ENCODE measurements around the gene GRHL3. TPM values are rescaled to one million over a fixed set of nuclear protein-coding genes. Genes with fewer than 3 reads are reported as not detected.
A peak's percentile ranks its signal among the peaks of the same experiment; 100 is the strongest.

GRHL3 gene
- polyA plus RNA-seq, 3 donors: 5.2 to 6.7 (median 5.5) TPM

- DNase-seq: no peak
Observed at GRCh38 chr1:24369801-24370200, 50.6 kb downstream of the GRHL3 start.

GRCh38 chr1:24373044-24373443 lies 53.9 kb downstream of the GRHL3 start:
- no peak for DNase-seq

- DNase-seq: no peak
Observed at GRCh38 chr1:24373710-24374109, 54.6 kb downstream of the GRHL3 start.

- DNase-seq: no peak
Observed at GRCh38 chr1:24374891-24375786, 56.0 kb downstream of the GRHL3 start.

GRCh38 chr1:24379733-24380315 lies 60.7 kb downstream of the GRHL3 start:
- no peak for DNase-seq

- no peak for DNase-seq
Observed at GRCh38 chr1:24380508-24380907, 61.4 kb downstream of the GRHL3 start.

- no peak for DNase-seq
Observed at GRCh38 chr1:24381256-24381655, 62.1 kb downstream of the GRHL3 start.

GRCh38 chr1:24382165-24382577 lies 63.0 kb downstream of the GRHL3 start:
- DNase-seq: no peak

GRCh38 chr1:24383381-24383940 lies 64.3 kb downstream of the GRHL3 start:
- no peak for DNase-seq

- DNase-seq: no peak
Observed at GRCh38 chr1:24384251-24385090, 65.3 kb downstream of the GRHL3 start.

GRCh38 chr1:24385160-24385940 lies 66.2 kb downstream of the GRHL3 start:
- no peak for DNase-seq

GRCh38 chr1:24386241-24386640 lies 67.1 kb downstream of the GRHL3 start:
- no peak for DNase-seq

GRCh38 chr1:24386931-24387330 lies 67.8 kb downstream of the GRHL3 start:
- no peak for DNase-seq

- DNase-seq: no peak
Observed at GRCh38 chr1:24387636-24388175, 68.5 kb downstream of the GRHL3 start.

- DNase-seq: no peak
Observed at GRCh38 chr1:24388331-24388885, 69.3 kb downstream of the GRHL3 start.

GRCh38 chr1:24389231-24389678 lies 70.1 kb downstream of the GRHL3 start:
- no peak for DNase-seq

- peak; percentile 76 for DNase-seq
Observed at GRCh38 chr1:24390924-24391782, 72.0 kb downstream of the GRHL3 start.

GRCh38 chr1:24391882-24392603 lies 72.9 kb downstream of the GRHL3 start:
- DNase-seq: peak; percentile 44

GRCh38 chr1:24392604-24392946 lies 73.4 kb downstream of the GRHL3 start:
- no peak for DNase-seq
